ENCODE results near the gene PDE1A. TPM values are rescaled to one million over a fixed set of nuclear protein-coding genes. Genes with fewer than 3 reads are reported as not detected.

Gene PDE1A
- total RNA-seq, 3 donors from 2014 or later (not counting 1 experiment from before 2014, with no cell fraction given), result not detected

DNA sequence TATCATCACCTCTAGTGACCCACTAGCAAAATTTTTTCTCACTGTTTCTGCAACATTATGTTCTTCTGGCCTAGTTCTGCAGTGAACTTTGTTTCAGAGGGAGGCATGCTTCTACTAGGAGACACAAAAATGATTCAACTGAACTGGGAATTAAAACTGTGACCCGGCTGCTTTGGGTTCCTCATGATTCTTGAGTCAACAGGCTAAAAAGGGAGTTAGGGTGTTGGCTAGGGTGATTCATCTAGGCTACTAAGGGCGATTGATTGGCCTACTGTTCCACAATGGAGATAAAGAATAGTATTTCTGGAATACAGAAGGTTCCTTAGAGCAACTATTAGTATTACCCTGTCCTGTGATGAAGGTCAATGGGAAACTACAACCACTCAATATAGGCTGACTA lies 261.6 kb downstream of the PDE1A start:
- TF ChIP-seq, protein P1, sequence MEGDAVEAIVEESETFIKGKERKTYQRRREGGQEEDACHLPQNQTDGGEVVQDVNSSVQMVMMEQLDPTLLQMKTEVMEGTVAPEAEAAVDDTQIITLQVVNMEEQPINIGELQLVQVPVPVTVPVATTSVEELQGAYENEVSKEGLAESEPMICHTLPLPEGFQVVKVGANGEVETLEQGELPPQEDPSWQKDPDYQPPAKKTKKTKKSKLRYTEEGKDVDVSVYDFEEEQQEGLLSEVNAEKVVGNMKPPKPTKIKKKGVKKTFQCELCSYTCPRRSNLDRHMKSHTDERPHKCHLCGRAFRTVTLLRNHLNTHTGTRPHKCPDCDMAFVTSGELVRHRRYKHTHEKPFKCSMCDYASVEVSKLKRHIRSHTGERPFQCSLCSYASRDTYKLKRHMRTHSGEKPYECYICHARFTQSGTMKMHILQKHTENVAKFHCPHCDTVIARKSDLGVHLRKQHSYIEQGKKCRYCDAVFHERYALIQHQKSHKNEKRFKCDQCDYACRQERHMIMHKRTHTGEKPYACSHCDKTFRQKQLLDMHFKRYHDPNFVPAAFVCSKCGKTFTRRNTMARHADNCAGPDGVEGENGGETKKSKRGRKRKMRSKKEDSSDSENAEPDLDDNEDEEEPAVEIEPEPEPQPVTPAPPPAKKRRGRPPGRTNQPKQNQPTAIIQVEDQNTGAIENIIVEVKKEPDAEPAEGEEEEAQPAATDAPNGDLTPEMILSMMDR (IDR thresholded peaks at IDR 0.05), result no peak
- Mint-ChIP-seq H3K27me3 (ENCODE audit: low read depth in 2 of 2) (no peaks in the 10 kb centered on the region), H3K9me3 (no peaks in the 10 kb centered on the region), H3K4me1 (no peaks in the 10 kb centered on the region), H3K27ac (no peak overlapping the region), H3K36me3 (no peaks in the 10 kb centered on the region), H3K4me3 (no peak overlapping the region)
- Histone ChIP-seq H3K27me3 (ENCODE audit: control insufficient read depth, insufficient read depth, low read length) (no peaks in the 10 kb centered on the region), H3K4me1 (ENCODE audit: control insufficient read depth, insufficient read depth, low read length) (no peaks in the 10 kb centered on the region), H3K27ac (ENCODE audit: low read length) (no peak overlapping the region), H3K9me3 (ENCODE audit: control insufficient read depth, insufficient read depth, low read length) (no peaks in the 10 kb centered on the region), H3K36me3 (ENCODE audit: control insufficient read depth, insufficient read depth, low read length) (no peaks in the 10 kb centered on the region), H3K4me3 (ENCODE audit: low read length) (no peak overlapping the region)
- intact Hi-C loops (cut with micrococcal nuclease), result no loop called here
- ATAC-seq, result no peak
- 65% methylated on average over 2 of the region's 2 CpGs for WGBS (ENCODE audit: insufficient coverage)
- no peak for DNase-seq

DNA sequence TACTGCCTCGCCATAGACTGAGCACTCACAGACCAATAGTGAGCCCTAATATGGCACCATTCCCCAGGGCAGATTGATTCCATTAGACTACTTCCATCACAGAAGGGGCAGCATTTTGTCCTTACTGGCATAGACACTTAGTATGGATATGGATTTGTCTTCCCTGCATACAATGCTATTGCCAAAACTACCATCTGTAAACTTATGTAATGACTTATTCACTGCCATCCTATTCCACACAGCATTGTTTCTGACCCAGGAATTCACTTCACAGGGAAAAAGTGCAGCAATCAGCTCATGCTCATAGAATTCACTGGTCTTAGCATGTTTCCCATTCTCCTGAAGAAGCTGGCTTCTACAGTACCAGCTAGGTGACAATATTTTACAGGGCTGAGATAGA lies 262.1 kb downstream of the PDE1A start:
- Histone ChIP-seq H3K4me3 (ENCODE audit: low read length) (no peak overlapping the region), H3K36me3 (ENCODE audit: control insufficient read depth, insufficient read depth, low read length) (no peaks in the 10 kb centered on the region), H3K27ac (ENCODE audit: low read length) (no peak overlapping the region), H3K27me3 (ENCODE audit: control insufficient read depth, insufficient read depth, low read length) (no peaks in the 10 kb centered on the region), H3K4me1 (ENCODE audit: control insufficient read depth, insufficient read depth, low read length) (no peaks in the 10 kb centered on the region), H3K9me3 (ENCODE audit: control insufficient read depth, insufficient read depth, low read length) (no peaks in the 10 kb centered on the region)
- H3K9me3 Mint-ChIP-seq, result no peaks in the 10 kb centered on the region
- no peaks in the 10 kb centered on the region for H3K4me1 Mint-ChIP-seq
- no peaks in the 10 kb centered on the region for H3K36me3 Mint-ChIP-seq
- intact Hi-C loops (cut with micrococcal nuclease), result no loop called here
- ATAC-seq, result no peak
- H3K27me3 Mint-ChIP-seq (ENCODE audit: low read depth in 2 of 2), result no peaks in the 10 kb centered on the region
- TF ChIP-seq, protein P1 (IDR thresholded peaks at IDR 0.05), result no peak
- H3K4me3 Mint-ChIP-seq, result no peak overlapping the region
- no peak overlapping the region for H3K27ac Mint-ChIP-seq
- DNase-seq, result no peak
- 70% methylated on average over 1 of the region's 1 CpG for WGBS (ENCODE audit: insufficient coverage)

- TF ChIP-seq, protein P1 (IDR thresholded peaks at IDR 0.05), result no peak
- 96% methylated on average over 3 of the region's 3 CpGs for WGBS (ENCODE audit: insufficient coverage)
- H3K27ac ChIP-seq (ENCODE audit: low read length), result no peak overlapping the region
- intact Hi-C loops (cut with micrococcal nuclease), result no loop called here
- Mint-ChIP-seq H3K27ac (no peak overlapping the region), H3K36me3 (no peaks in the 10 kb centered on the region), H3K4me3 (no peak overlapping the region), H3K27me3 (ENCODE audit: low read depth in 2 of 2) (no peaks in the 10 kb centered on the region), H3K9me3 (no peaks in the 10 kb centered on the region), H3K4me1 (no peaks in the 10 kb centered on the region)
- no peak overlapping the region for H3K4me3 ChIP-seq (ENCODE audit: low read length)
- DNase-seq (no peak), ATAC-seq (no peak)
- H3K9me3 ChIP-seq (ENCODE audit: control insufficient read depth, insufficient read depth, low read length), result no peaks in the 10 kb centered on the region
- H3K4me1 ChIP-seq (ENCODE audit: control insufficient read depth, insufficient read depth, low read length), result no peaks in the 10 kb centered on the region
- H3K27me3 ChIP-seq (ENCODE audit: control insufficient read depth, insufficient read depth, low read length), result no peaks in the 10 kb centered on the region
- H3K36me3 ChIP-seq (ENCODE audit: control insufficient read depth, insufficient read depth, low read length), result no peaks in the 10 kb centered on the region
These were observed 263.0 kb downstream of the PDE1A start for GRCh38 chr2:182163878-182164277.

DNA sequence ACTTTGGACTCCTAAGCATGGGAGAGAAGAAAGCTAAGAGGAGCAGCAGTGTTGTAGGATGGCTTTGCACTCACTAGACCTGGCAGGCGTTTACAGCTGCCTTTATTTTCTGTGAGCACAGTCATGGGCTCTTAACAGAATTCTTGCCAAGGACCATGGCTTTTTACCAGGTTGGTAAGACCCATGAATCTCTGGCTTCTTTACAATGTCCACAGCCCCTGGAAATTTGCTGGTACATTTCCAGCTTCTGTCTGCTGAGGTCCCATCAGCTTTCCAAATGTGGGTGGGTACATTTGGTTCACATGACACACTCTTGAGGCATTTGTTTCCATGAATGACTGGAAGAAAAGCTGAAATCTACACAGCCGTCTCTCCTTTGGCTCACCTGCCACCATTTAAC lies 278.5 kb downstream of the PDE1A start:
- no peak overlapping the region for H3K4me3 Mint-ChIP-seq
- no peaks in the 10 kb centered on the region for H3K4me1 Mint-ChIP-seq
- Histone ChIP-seq H3K27ac (ENCODE audit: low read length) (no peak overlapping the region), H3K27me3 (ENCODE audit: control insufficient read depth, insufficient read depth, low read length) (no peaks in the 10 kb centered on the region), H3K4me1 (ENCODE audit: control insufficient read depth, insufficient read depth, low read length) (no peaks in the 10 kb centered on the region), H3K36me3 (ENCODE audit: control insufficient read depth, insufficient read depth, low read length) (no peaks in the 10 kb centered on the region), H3K4me3 (ENCODE audit: low read length) (no peak overlapping the region), H3K9me3 (ENCODE audit: control insufficient read depth, insufficient read depth, low read length) (no peaks in the 10 kb centered on the region)
- no peak for ATAC-seq
- 88% methylated on average over 2 of the region's 2 CpGs for WGBS (ENCODE audit: insufficient coverage)
- peaks cover 0 to 3% of the 10 kb centered on the region in 2 donors for H3K9me3 Mint-ChIP-seq
- H3K27me3 Mint-ChIP-seq (ENCODE audit: low read depth in 2 of 2), result no peaks in the 10 kb centered on the region
- TF ChIP-seq, protein P1 (IDR thresholded peaks at IDR 0.05), result no peak
- H3K27ac Mint-ChIP-seq, result no peak overlapping the region
- DNase-seq, result no peak
- no peaks in the 10 kb centered on the region for H3K36me3 Mint-ChIP-seq
- intact Hi-C loops (cut with micrococcal nuclease), result no loop called here

All from natural killer cell (primary cell).